Measurements from ENCODE around the gene NPC1L1. TPM values are rescaled to one million over a fixed set of nuclear protein-coding genes. Genes with fewer than 3 reads are reported as not detected.
A peak's percentile ranks its signal among the peaks of the same experiment; 100 is the strongest.

Gene NPC1L1
- total and polyA plus RNA-seq, 2 of the 4 experiments (the other 2 are of a cell fraction), result 0.07 TPM; not detected in 1

DNA sequence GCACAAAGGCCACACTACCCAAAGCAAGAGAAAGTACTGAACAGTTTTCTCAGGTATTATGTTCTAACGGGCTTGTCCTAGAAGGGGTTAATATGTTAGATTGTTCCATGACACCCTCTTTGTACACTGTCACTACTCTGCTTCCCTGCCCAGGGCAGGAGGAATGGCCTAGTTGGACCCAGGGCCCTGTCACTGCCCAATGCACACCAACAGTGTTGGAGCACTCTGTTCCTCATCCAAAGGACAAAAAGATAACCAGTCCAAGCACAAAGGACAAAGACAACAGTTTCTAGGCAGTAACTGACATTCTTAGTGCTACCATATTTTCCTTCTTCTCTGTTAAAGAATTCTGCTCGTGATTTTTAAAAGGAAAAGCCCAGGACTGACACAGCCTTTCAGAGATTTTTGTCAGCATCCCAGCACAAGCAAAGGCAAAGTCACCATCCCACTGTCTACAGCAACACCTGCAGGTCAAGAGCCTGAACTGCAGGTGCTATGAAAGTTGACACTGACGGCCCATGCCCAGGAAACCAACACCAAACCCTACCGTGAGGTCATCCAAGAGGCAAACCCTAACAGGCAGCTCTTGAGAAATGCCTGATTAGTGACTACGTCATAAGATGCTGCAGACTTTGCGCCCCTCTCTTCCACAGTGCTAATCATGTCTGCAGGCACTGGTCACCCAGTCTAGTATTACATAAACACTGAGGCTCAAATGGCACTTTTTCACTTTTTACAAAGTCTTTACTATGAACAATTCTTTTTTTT is 63.9 kb downstream of the NPC1L1 start:
- H3K27me3 ChIP-seq (ENCODE audit: control insufficient read depth, insufficient read depth, low read length), result no peaks in the 10 kb centered on the region
- no peak overlapping the region for H4K8ac ChIP-seq (ENCODE audit: low read depth in 2 of 2, low read length in 2 of 2)
- H2BK15ac ChIP-seq (ENCODE audit: low read depth, low read length), result no peak overlapping the region
- peak overlapping the region; percentile 60 for H2AFZ ChIP-seq (replicated peaks; ENCODE audit: low read length, poor library complexity)
- in situ Hi-C loops (cut with MboI; ENCODE audit: low sequenced_read_pairs) (loop anchor here (5.0 kb wide), 1 partner anchor 235 kb away; no protein-coding TSS in a partner anchor), dilution Hi-C loops (cut with HindIII; ENCODE audit: low sequenced_read_pairs, unreplicated experiment) (no loop called here), intact Hi-C loops (cut with micrococcal nuclease) (loop anchor here (1.0 kb wide), 2 partner anchors 129 to 236 kb away; no protein-coding TSS in a partner anchor)
- H3K9me1 ChIP-seq (ENCODE audit: insufficient read depth, low read length), result peaks cover 4% of the 10 kb centered on the region; the same call in 1 of the 2 replicates
- H3K23ac ChIP-seq (ENCODE audit: low read depth, low read length), result no peak overlapping the region
- H3K79me1 ChIP-seq (ENCODE audit: low read depth in 1 of 2, low read length in 2 of 2), result peaks cover 29 to 49% of the 10 kb centered on the region in 2 experiments
- no peaks in the 10 kb centered on the region for H3K9me3 ChIP-seq (ENCODE audit: control insufficient read depth, insufficient read depth, low read length)
- H3K36me3 ChIP-seq (ENCODE audit: control insufficient read depth, insufficient read depth, low read length), result peaks cover 25% of the 10 kb centered on the region
- no peak overlapping the region for H4K91ac ChIP-seq (ENCODE audit: insufficient read depth, low read depth, low read length)
- DNase-seq (peak; percentile 83), ATAC-seq (ENCODE audit: low read depth) (peak; percentile 98)
- H3K4me2 ChIP-seq (ENCODE audit: low read depth, low read length), result no peak overlapping the region
- TF ChIP-seq ELK1 (IDR thresholded peaks at IDR 0.05; ENCODE audit: borderline replicate concordance, low read depth, low read length) (no peak), BHLHE40 (IDR thresholded peaks at IDR 0.05; ENCODE audit: low read depth, low read length) (peak; percentile 45; the same call in 1 of the 2 replicates), RCOR1 (IDR thresholded peaks at IDR 0.05; ENCODE audit: insufficient replicate concordance, low read length) (peak; percentile 35), RAD21 (IDR thresholded peaks at IDR 0.05; ENCODE audit: low read length) (peak; percentile 98), POLR2A (IDR thresholded peaks at IDR 0.05; ENCODE audit: low read depth, low read length) (0 out of 2 replicates have a peak, but pooled peaks have one; percentile 44), SMC3 (IDR thresholded peaks at IDR 0.05; ENCODE audit: low read depth, low read length) (peak; percentile 97), CEBPB (IDR thresholded peaks at IDR 0.05; ENCODE audit: low read depth, low read length) (peak; percentile 80), CHD1 (IDR thresholded peaks at IDR 0.05; ENCODE audit: low read depth, low read length) (no peak)
- TF ChIP-seq, protein P1, sequence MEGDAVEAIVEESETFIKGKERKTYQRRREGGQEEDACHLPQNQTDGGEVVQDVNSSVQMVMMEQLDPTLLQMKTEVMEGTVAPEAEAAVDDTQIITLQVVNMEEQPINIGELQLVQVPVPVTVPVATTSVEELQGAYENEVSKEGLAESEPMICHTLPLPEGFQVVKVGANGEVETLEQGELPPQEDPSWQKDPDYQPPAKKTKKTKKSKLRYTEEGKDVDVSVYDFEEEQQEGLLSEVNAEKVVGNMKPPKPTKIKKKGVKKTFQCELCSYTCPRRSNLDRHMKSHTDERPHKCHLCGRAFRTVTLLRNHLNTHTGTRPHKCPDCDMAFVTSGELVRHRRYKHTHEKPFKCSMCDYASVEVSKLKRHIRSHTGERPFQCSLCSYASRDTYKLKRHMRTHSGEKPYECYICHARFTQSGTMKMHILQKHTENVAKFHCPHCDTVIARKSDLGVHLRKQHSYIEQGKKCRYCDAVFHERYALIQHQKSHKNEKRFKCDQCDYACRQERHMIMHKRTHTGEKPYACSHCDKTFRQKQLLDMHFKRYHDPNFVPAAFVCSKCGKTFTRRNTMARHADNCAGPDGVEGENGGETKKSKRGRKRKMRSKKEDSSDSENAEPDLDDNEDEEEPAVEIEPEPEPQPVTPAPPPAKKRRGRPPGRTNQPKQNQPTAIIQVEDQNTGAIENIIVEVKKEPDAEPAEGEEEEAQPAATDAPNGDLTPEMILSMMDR (conservative IDR thresholded peaks at IDR 0.05; ENCODE audit: low read depth, low read length), result peak; percentile 98
- WGBS, 2 experiments (ENCODE audit: extremely low coverage in 2 of 2, insufficient read length in 1 of 2), result 24% methylated on average over 3 of the region's 6 CpGs; no CpG with 5 or more reads in 1 of the 2 experiments
- H2BK5ac ChIP-seq (ENCODE audit: low read depth, low read length, poor library complexity, severe bottlenecking), result no peak overlapping the region
- POLR2A ChIA-PET (ENCODE audit: unreplicated experiment), result no interaction called here
- CTCF ChIA-PET, result interaction anchor here (0.6 kb wide), 1 partner anchor 14 kb away, joined by 3 read pairs; no protein-coding TSS in a partner anchor
- H3K4me1 ChIP-seq (ENCODE audit: control insufficient read depth, insufficient read depth, low read length), result peaks cover 3% of the 10 kb centered on the region; the same call in 1 of the 2 replicates
- no peak overlapping the region for H4K5ac ChIP-seq (ENCODE audit: low read depth, low read length)
- no peak overlapping the region for H3K56ac ChIP-seq (ENCODE audit: extremely low read depth, insufficient read depth, low read length)
- H2BK120ac ChIP-seq (ENCODE audit: low read depth, low read length), result no peak overlapping the region
- H3K18ac ChIP-seq (ENCODE audit: low read depth, low read length), result no peak overlapping the region
- 0 out of 2 replicates have a peak overlapping the region, but pooled peaks have one; percentile 10 for H2AK5ac ChIP-seq (ENCODE audit: low read depth, low read length)
- H2BK20ac ChIP-seq (ENCODE audit: low read depth, low read length), result no peak overlapping the region
- no peak overlapping the region for H3K4me3 ChIP-seq (ENCODE audit: insufficient read depth, low read depth, low read length)
- BruUV-seq (replicated peaks), result no TSS peak
- H3K14ac ChIP-seq (replicated peaks; ENCODE audit: low read depth, low read length), result no peak overlapping the region
- H3K9ac ChIP-seq (ENCODE audit: low read depth, low read length), result no peak overlapping the region
- no peak overlapping the region for H3K27ac ChIP-seq (ENCODE audit: insufficient read depth, low read length)
- no peak overlapping the region for H3K4ac ChIP-seq (ENCODE audit: low read depth, low read length)
- peak overlapping the region; percentile 53 for H2AK9ac ChIP-seq (replicated peaks; ENCODE audit: low read depth, low read length, poor library complexity)
- peaks cover 16% of the 10 kb centered on the region; the same call in 1 of the 2 replicates for H4K20me1 ChIP-seq (ENCODE audit: insufficient read depth, low read length)
